Stimulated activated CD8-positive, alpha-beta memory T cell treated with anti-CD3 and anti-CD28 coated beads, Interleukin-2, amount 100 ng/mL, for 48 hours (primary cell): ENCODE results near the gene GPN2.
"Not testable (repeated sequence)": the region's sequence is repeated elsewhere in the genome, so short reads cannot be mapped to it uniquely, and the experiment has no call there.

Source experiments
- DNase-seq, 2 donors: peaks; one replicate each; pipeline ENCODE4 v3.0.0-alpha.2; 2020; ENCODE audit warnings: low read depth in 2 of 2

Gene GPN2

DNA sequence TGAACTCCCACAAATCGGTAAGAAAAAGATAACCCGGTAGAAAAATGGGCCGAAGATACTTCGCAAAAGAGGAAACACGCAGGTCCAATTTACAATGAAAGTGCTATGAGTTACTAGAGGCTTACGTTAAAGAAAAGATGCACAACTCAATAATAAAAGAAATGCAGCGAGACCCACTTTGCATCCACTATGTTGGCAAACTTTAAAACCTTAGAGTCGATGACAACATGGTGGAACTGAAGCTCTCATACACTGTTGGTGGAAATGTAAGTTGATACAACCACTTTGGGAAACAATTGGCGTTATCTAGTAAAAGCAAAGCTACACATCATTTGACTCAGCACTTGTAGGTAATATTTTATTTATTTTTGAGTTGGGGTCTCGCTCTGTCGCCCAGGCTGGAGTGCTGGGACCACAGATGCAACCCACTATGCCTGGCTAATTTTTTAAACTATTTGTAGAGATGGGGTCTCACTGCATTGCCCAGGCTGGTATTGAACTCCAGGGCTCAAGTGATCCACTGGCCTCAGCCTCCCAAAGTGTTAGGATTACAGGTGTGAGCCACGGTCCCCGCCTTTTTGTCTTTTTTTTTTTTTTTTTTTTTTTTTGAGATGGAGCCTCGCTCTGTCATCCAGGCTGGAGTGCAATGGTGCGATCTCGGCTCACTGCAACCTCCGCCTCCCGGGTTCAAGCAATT lies 10.9 kb upstream of the GPN2 start:
- no peak for DNase-seq

DNA sequence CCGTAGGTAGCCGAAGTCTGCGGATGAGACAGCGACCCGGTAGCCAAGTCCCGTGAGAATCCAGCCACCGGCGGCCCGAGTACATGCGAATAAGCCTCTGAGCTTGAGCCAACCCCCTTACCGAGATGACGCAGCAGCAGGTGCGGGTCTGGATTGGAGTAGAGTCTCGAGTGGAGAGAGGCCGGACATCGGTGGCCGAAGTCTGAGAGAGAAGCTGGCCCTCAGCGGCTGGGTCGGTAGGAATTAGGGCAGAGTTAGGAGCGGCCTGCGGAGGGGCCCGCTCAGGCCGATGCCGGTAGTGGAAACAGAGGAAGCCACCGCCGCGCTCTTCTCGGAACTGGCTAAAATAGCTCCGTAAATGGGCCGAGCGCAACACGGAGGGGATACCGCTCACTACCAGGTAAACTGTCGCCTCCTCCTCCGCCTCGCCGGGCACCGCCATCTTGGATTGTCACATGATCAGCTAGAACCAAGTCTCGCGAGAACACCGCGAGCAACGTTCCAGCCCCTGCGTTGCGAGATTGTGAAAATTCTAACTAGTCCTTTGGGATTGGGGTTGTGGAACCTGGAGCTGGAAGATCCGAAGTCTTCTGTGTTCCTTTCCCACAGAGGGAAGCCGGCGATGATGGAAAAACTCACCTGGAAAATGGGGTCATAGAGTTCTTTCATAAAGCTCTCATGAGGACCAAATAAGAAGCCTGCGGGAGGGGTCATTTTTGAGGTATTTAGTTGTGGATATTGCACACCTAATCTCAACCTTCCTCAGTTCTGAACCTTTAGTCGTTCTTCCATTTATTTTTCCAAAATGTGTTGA lies 10.1 kb upstream of the GPN2 start, which contains the start of gene GPATCH3:
Gene GPATCH3, minus strand, starts transcription at position 467 of the 814 bp plus-strand sequence. Its CDS starts 25 bp downstream, at position 442.
- DNase-seq, result peak; percentile 77 to 82

DNA sequence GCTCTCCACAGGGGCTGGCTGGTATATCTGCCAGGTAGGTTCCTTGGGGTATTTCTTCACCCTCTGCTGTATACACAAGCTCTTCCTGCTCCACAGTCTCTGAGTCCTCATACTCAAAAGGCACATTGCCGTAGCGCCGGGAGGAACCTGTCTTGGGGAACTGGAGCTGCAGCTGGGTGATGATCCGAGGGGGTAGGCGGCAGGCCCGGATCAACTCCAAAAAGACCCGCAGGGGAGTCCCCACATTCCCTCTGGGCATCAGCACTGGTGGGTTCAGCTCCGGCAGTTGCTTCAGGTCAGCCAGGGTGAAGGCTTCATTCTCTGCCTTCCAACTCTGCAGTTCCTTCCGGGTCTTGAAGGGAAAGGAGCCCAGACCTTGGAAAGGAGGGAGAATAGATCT lies 7.3 kb upstream of the GPN2 start:
- DNase-seq, result no peak

DNA sequence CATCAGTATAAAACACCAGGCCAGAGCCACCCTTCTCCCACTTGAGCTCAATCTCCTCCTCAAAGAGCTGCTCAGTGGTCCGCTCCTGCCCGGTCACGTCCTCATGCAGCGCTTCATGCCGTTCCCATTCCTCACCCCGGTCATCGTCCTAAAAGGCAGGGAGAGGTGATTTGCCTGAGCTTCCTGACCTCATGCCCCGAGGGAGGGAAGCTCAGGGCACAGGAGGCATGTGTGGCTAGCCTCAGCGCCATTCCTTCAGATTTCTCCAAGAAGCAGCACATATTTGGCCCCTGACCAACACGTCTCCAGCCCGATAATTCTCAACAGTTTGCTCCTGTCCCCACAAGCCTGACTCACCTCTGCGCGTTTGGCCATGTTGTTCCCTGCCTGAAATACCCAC lies 4.2 kb upstream of the GPN2 start:
- no peak for DNase-seq

DNA sequence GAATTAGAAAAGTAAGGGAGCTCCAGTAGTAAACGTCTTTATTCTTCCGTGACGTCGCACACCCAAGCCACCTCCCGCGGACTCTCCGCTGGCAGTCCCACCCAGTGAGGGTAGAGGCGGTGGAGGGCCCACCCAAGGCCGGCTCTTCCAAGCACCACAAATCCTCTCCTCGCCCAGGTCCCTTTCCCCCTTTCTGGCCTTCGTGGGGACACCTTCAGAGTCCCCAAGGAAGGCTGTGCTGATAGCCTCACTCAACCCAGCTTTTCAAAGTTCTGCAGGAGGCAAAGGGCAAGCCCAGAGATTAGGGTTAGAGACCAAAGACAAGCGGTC lies 349 bp upstream of the GPN2 start:
- DNase-seq, result no peak

DNA sequence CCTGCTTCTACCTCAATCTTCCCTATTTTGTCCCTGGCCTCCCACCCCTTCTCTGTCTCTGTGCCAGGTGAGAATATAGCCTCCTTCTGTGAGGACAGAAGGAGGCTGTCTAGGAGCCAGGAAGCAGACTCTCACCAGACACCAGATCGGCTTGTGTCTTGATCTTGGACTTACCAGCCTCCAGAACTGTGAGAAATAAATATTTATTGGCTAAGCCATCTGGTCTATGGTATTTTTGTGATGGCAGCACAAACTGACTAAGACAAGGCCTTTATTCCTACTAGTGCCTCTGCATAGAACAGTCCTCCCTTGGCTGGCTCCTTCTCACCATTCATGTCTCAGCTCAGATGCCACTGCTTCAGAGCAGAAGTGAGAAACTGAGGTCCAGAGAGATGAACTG lies 1.9 kb downstream of the GPN2 start:
- no peak for DNase-seq

DNA sequence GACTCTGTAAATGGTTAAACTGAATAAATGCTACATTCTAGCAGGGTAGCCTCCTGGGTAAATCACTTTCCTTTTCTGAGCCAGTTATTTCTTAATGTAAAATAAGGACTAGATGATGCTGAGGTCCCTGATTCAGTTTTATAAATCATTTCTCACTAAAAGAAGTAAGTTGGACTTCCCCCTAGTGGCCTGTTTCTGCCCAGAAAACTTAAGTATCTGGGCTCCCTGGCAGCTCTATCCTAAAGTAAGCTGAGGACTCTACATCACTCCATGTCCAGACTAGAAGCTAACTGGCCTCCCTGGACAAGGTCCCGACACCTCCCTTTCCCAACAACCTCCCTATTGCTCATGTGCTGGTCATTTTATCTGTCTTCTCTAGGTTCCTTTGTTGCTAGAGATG lies 3.0 kb downstream of the GPN2 start:
- DNase-seq, result no peak

DNA sequence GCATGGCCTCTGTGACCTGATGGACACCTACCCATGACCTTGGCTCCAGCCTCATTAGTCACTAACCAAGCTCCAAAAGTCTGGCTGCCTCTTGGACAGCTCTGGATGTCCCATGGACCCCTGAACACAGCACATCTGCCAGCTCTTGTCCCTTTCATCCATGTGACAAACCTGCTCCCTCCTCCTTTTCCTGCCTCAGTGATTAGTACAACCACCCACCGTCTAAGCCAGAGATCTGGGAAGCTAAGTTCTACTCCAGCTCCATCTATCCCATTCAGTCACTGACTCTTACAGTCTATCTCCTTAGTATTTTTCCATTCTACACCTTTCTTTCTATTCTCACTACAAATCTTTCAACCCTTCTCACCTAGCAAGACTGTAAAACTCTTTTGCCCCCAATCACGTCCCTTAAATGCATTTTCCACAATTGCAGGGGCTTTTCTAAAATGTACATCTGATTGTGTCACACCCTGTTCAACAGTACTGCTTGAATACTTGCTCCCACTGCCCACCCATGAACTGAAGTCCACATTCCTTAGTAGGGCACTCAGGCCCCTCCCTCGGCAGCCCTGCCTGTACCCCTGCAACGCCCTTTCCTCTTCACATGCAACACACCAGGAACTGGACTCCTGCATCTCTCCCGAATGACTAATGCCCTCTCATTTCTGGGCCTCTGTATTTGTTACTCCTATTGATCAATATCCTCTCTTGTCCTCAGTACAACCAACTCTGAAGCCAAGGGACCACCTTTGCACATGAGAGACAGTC lies 7.2 kb downstream of the GPN2 start:
- no peak for DNase-seq

DNA sequence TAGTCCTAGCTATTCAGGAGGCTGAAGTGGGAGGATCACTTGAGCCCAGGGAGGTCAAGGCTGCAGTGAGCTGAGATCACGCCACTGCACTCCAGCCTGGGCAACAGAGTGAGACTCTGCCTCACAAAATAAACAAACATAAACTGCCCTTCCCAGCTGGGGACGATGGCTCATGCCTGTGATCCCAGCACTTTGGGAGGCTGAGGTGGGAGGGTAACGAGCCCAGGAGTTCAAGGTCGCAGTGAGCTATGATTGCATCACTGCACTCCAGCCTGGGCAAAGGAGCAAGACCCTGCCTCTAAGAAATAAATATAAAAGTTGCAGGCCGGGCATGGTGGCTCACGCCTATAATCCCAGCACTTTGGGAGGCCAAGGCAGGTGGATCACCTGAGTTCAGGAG lies 8.5 kb downstream of the GPN2 start:
- not testable (repeated sequence) for DNase-seq

DNA sequence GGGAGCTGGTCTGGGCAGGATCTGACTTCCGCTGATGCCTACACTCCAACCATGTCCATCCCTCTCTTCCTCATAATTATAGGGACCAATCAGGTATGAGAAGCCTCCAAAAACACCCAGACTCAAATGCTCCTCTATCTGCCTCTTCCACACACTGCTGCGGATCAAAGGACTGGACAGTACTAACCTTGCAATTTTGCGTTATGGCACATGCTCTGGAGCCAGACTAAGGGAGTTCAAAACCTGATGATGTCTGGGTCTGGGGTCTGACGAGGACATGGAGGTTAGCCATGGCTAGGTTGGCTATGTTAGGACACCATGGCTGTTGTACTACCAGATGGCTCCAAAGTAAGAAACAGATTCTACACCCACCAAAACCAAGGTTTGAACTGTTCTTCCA lies 10.3 kb downstream of the GPN2 start:
- no peak for DNase-seq

DNA sequence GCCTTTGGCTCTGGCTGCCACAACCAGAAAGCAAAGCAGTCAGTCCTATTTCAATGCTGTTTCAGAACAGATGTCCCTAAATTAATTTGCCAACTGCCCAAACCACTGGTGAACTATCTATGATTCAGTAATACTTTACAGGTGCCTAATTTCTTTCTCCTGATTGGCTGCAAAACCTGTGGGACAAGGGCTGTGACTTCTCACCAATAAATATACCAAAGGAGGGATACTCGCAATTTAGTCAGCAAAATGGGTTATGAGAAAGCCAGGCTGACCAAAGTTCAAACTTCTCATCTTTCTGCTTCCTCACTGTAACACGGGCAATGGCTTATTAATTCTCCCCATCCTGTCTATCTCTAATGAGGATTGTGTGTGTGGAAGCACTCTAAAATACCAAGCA lies 12.8 kb downstream of the GPN2 start:
- no peak for DNase-seq

DNA sequence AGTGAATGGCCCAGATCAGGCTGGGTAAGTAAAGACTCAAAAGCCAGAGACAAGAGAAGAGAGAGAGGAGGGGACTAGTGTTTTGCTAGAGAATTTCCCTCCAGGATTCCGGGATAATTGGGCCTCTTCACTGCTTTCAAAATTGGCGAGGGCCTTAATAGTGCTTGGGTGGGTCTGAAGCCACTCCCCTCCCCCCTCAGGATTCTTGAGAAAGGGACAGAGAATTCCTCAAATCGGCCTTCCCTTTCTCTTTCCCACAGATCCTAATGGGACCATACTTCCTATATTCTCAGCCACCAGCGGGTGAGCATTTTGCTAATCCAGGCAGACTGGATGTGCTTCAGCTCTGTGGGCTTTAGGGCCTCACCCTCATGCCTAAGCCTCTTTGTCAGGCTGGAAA lies 15.2 kb downstream of the GPN2 start:
- no peak for DNase-seq

DNA sequence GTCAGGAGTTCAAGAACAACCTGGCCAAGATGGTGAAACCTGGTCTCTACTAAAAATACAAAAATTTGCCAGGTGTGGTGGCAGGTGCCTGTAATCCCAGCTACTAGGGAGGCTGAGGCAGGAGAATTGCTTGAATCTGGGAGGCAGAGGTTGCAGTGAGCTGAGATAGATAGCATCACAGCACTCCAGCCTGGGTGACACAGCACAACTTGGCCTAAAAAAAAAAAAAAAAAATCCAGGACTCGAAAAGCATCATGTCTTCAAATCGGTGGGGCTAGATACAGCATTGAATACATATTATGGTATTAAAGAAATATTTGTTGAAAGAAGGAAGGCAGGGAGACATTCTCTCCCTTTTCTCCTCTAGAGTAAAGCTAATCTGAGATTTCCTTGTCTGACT lies 17.0 kb downstream of the GPN2 start:
- not testable (repeated sequence) for DNase-seq

DNA sequence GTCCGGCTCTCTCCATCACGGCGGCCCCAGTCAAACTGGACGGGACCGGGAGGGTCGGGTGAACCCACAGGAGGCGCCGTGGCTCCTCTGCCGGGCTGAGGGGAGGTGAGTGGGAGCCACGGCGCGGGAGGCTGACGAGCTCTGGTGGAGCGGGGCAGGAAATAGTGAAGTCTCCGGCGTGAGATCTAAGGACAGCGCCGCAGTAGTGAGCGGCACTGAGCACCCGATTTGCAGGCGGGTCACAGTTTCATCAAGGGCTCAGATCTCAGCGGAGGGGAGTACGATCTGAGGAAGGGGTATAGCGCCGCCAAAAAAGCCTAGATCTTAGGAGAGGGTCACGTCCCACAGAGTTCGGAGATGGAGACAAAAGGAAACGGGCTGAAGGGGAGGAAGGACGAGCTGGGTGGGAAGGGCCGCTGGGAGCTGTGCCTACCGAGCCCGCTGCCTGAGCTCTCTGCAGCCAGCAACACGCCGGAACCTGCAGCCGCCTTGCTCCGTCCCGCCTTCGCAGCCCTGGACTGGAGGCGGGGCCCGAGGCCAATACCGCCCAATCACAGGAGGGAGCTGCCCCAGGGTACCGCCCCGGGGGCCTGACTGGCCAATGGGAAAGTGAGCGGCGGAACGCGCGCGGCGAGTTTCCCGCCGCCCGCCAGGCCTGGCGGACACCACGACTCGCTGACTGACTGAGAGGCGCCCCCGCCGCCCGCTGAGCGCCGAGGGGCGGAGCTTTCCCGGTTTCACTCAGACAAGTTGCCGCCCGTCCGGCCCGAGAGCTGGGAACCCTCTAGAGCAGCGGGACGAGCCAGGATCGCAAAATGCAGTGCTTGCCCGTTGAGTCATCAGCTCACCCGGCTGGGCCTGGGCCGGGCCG lies 25.2 kb downstream of the GPN2 start:
- DNase-seq, result peak; percentile 92 to 94

DNA sequence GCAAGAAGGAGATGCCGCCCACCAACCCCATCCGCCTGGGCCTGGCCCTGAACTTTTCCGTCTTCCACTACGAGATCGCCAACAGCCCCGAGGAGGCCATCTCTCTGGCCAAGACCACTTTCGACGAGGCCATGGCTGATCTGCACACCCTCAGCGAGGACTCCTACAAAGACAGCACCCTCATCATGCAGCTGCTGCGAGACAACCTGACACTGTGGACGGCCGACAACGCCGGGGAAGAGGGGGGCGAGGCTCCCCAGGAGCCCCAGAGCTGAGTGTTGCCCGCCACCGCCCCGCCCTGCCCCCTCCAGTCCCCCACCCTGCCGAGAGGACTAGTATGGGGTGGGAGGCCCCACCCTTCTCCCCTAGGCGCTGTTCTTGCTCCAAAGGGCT lies 26.4 kb downstream of the GPN2 start:
- no peak for DNase-seq

DNA sequence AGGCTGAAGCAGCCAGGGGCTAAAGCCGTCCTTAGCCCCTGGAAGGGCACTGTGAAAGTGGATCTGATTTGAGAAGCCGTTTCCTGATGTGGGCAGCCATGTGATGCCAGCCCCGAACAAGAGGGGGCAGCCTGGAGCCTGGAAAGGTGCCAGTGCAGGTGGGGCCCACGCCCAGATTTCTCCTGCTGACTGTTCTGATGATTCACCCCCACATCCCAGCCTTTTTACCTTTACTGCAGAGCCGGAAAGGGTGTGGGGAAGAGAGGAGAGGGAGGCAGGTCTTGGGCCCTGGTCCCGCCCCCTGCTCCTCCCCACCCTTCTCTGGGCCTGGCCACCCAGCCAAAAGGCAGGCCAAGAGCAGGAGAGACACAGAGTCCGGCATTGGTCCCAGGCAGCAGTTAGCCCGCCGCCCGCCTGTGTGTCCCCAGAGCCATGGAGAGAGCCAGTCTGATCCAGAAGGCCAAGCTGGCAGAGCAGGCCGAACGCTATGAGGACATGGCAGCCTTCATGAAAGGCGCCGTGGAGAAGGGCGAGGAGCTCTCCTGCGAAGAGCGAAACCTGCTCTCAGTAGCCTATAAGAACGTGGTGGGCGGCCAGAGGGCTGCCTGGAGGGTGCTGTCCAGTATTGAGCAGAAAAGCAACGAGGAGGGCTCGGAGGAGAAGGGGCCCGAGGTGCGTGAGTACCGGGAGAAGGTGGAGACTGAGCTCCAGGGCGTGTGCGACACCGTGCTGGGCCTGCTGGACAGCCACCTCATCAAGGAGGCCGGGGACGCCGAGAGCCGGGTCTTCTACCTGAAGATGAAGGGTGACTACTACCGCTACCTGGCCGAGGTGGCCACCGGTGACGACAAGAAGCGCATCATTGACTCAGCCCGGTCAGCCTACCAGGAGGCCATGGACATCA lies 27.1 kb downstream of the GPN2 start, which contains the start of gene SFN:
Gene SFN, plus strand, starts transcription at position 369 of the 904 bp plus-strand sequence. Its CDS starts 64 bp downstream, at position 433.
- peak in 1 of 2 donors; percentile 65 for DNase-seq

DNA sequence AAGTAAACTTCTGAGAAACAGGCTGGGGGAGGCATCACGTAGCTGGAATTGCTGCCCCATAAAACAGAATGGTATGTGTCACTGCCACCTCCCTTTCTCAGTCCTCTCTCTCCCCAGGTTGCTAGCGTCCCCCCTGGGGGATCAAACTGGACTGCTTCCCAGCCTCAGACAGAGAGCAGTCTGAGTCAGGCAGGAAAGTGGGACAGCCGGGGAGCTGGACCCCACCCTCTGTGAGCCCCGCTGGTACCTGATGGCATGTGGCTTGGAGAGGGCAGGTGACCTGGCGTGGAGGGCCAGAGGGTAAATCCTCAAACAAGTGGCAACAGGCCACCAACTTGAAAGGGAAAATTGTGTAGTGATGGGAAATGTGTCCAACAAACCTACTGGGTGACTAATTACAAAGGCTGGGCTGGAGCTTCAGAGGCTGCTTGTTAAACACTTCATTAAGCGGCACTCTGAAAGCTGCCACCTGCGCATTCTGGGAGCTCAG lies 28.1 kb downstream of the GPN2 start:
- DNase-seq, result no peak

DNA sequence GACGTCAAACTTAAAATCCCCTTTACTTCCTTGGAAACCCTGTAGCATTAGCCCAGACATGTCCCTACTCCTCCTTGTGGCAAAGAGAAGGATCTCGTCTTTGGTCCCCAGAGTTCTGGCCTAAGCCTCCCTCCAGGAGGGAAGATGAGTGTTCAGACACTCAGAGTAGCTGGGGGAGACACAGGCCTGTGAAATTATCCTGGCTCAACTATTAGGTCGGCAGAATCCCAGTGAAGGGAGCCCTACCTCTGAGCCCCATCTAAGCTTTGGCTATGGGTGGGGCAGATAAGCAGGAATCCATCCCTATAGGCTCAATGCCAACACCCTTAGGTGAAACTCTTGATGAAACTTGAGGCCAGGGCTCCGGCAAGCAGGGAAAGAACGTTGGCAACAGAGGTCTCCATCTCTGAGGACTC lies 28.8 kb downstream of the GPN2 start:
- no peak for DNase-seq

DNA sequence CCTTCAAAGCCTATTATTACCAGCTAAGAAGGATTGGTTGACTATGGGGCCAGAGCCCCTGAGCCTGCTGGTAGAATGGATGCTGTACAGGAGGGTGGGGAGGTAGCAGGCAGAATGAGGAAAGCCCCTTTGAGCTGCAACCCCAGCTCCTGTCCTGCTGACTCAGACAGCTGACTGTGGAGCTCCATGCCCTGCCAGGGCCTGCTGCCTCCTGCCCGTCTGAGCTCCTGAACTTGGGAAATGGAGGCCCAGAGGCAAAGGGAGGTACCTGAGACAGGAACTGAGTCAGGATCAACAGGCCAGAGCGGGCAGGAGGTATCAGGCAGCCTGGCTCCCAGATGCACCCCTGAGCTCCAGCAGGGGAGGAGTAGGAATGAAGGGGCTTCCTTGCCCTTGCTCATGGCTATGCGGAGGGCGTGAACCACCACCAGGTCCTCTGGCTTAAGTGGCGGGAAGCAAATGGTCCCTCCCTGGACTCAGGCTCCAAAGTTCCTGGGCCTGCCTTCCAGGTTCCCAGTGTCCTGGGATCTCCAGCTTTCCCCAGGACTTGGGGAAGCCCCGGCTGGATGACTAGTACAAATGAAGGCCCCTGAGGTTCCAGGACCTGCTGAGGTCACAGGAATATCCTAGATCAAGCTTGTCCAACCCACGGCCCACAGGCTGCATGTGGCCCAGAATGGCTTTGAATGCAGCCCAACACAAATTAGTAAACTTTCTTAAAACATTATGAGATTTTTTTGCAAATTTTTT lies 31.0 kb downstream of the GPN2 start:
- no peak for DNase-seq

DNA sequence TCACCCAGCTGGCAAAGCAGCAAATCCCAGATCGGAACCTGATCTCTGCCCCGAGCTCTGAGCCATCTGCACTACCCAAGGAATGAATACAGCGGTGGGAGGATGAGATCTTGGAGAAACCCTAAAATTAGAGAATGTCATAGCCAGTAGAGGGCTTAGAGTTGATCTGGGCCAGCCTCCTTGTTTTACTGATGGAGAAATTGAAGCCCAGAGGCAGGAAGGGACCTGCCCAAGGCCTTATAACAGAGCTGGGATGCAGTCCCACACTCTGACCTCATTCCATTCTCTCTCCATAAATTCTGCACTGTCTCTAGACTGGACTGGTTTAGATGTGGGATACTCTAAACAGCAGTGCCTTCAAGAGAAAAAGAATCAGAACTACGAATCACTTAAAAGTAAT lies 31.9 kb downstream of the GPN2 start:
- DNase-seq, result no peak
